ENCODE measurements around the gene NR5A2.

NR5A2 gene

DNA sequence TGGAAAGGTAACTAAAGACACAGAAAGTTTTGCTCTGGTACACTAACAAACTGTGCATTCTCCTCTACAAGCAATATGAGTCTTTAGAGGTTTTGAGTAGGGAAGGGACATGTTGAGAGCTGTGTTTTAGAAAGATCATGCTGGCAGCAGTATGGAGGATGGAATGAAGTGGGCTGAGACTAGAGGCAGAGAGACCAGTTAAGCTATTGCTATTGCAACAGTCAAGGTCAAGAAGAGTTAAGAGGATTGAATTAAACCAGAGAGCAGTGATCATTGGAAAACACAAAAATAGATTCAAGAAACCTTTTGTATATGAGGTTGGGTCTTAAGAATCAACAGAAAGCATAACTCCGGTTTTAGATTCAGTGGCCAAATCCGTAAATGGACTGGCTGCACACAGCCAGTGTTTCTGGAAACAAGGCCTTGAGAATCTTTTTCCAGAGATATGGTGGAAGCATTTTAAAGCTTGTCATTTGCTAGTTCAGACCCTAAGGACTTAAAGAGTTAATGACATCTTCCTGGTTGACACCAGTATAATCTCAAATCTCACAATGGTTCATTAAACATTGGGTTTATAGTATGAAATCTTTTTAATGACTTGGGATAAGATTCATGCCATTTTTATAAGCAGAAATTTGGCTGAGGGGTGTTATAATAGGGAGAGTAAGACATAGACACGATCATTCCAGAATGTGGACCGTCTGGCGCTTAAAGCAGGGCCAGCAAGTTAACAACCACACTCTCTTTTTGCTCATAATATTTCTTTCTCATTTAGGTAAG is 177.9 kb downstream of the NR5A2 start:
- no peak for DNase-seq (ENCODE audit: low read depth)
- H3K4me3 ChIP-seq (ENCODE audit: low read depth, low read length): no peak overlapping the region
- TF ChIP-seq, protein P1, sequence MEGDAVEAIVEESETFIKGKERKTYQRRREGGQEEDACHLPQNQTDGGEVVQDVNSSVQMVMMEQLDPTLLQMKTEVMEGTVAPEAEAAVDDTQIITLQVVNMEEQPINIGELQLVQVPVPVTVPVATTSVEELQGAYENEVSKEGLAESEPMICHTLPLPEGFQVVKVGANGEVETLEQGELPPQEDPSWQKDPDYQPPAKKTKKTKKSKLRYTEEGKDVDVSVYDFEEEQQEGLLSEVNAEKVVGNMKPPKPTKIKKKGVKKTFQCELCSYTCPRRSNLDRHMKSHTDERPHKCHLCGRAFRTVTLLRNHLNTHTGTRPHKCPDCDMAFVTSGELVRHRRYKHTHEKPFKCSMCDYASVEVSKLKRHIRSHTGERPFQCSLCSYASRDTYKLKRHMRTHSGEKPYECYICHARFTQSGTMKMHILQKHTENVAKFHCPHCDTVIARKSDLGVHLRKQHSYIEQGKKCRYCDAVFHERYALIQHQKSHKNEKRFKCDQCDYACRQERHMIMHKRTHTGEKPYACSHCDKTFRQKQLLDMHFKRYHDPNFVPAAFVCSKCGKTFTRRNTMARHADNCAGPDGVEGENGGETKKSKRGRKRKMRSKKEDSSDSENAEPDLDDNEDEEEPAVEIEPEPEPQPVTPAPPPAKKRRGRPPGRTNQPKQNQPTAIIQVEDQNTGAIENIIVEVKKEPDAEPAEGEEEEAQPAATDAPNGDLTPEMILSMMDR (IDR thresholded peaks at IDR 0.05; ENCODE audit: low read depth, low read length): no peak
- TF ChIP-seq POLR2A (IDR thresholded peaks at IDR 0.05; ENCODE audit: extremely low read depth, insufficient read length): no peak
- TF ChIP-seq, protein P2, sequence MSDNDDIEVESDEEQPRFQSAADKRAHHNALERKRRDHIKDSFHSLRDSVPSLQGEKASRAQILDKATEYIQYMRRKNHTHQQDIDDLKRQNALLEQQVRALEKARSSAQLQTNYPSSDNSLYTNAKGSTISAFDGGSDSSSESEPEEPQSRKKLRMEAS (IDR thresholded peaks at IDR 0.05; ENCODE audit: low read depth, low read length): no peak
- TF ChIP-seq MYC (IDR thresholded peaks at IDR 0.05; ENCODE audit: low read depth, low read length): no peak

DNA sequence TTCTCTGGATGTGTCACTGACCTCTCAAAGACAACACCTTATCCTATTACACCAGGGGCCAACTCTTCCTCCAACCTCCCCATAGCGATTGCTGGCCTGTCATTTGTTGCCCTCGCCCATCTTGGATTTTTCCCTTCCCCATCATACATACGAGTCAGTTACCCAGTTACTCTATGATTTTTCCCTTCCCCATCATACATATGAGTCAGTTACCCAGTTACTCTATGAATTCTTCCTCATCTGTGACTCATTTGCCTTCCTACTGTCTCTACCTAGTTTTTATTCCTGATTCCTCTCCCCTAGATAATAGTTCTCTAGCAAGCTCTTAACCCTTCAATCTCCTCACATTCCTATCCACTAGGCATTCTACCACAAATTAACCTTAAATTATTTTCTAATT is 178.8 kb downstream of the NR5A2 start:
- peak; percentile 16 for DNase-seq (ENCODE audit: low read depth)

DNA sequence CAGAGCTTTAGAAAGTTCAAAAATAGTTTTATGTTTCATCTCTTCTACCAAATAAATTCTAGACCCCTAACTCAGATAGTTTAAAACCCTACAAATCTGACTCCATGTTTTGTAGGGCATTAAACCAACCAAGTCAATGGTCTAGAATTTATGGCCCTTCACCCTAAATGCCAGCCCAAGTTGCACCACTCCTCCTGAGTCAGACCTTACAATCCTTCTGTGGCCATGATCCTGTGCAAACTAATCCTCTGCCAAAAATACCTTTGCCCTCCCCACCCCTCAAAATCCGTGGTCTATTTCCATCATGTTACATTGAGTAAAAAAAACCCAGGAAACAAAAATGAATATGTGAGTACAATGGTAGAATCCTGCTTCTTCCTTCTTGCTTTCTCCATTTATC is 179.3 kb downstream of the NR5A2 start:
- no peak overlapping the region for H3K4me3 ChIP-seq (ENCODE audit: low read depth, low read length)
- TF ChIP-seq, protein P1 (IDR thresholded peaks at IDR 0.05; ENCODE audit: low read depth, low read length): no peak
- TF ChIP-seq MYC (IDR thresholded peaks at IDR 0.05; ENCODE audit: low read depth, low read length) (no peak), POLR2A (IDR thresholded peaks at IDR 0.05; ENCODE audit: extremely low read depth, insufficient read length) (no peak)
- TF ChIP-seq, protein P2 (IDR thresholded peaks at IDR 0.05; ENCODE audit: low read depth, low read length): no peak
- DNase-seq (ENCODE audit: low read depth): no peak

More for the DNA sequence above, 178.8 kb downstream of the NR5A2 start:
- no peak for TF ChIP-seq MYC (IDR thresholded peaks at IDR 0.05; ENCODE audit: low read depth, low read length)
- TF ChIP-seq, protein P1 (IDR thresholded peaks at IDR 0.05; ENCODE audit: low read depth, low read length): no peak
- TF ChIP-seq POLR2A (IDR thresholded peaks at IDR 0.05; ENCODE audit: extremely low read depth, insufficient read length): no peak
- TF ChIP-seq, protein P2 (IDR thresholded peaks at IDR 0.05; ENCODE audit: low read depth, low read length): no peak
- no peak overlapping the region for H3K4me3 ChIP-seq (ENCODE audit: low read depth, low read length)

DNA sequence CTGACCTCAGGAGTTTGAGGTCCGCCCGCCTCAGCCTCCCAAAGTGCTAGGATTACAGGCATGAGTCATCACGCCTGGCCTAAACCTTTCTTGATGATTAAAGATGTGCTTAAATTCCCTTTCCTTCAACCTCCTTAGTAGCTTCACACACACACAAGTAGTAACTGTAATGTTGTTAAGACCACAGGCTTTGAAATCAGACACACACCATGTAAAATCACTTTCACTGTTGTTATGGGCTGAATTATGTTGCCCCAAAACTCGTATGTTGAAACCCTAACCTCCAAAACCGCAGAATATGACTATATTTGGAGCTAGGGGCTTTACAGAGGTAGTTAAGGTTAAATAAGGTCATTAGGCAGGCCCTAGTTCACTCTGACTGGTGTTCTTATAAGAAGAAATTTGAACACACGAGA is 180.2 kb downstream of the NR5A2 start:
- TF ChIP-seq, protein P2 (IDR thresholded peaks at IDR 0.05; ENCODE audit: low read depth, low read length): no peak
- TF ChIP-seq, protein P1 (IDR thresholded peaks at IDR 0.05; ENCODE audit: low read depth, low read length): no peak
- TF ChIP-seq POLR2A (IDR thresholded peaks at IDR 0.05; ENCODE audit: extremely low read depth, insufficient read length): no peak
- TF ChIP-seq MYC (IDR thresholded peaks at IDR 0.05; ENCODE audit: low read depth, low read length): no peak; the same call in 1 of the 2 replicates

DNA sequence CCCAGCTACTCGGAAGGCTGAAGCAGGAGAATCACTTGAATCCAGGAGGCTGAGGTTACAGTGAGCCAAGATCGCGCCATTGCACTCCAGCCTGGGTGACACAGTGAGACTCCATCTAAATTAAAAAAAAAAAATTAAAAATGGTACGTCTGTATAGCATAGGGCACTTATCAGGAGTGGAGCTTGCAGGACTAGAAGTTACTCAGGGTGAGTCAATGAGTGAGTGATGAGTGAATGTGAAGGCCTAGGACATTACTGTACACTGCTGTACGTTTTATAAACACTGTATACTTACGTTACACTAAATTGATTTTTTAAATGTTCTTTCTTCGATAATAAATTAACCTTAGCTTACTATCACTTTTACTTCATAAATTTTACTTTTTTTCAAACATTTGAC is 183.6 kb downstream of the NR5A2 start:
- H3K4me3 ChIP-seq (ENCODE audit: low read depth, low read length): no peak overlapping the region
- TF ChIP-seq, protein P1 (IDR thresholded peaks at IDR 0.05; ENCODE audit: low read depth, low read length): no peak
- no peak for TF ChIP-seq MYC (IDR thresholded peaks at IDR 0.05; ENCODE audit: low read depth, low read length)
- no peak for TF ChIP-seq POLR2A (IDR thresholded peaks at IDR 0.05; ENCODE audit: extremely low read depth, insufficient read length)
- TF ChIP-seq, protein P2 (IDR thresholded peaks at IDR 0.05; ENCODE audit: low read depth, low read length): no peak
- DNase-seq (ENCODE audit: low read depth): no peak

More for the DNA sequence above, 180.2 kb downstream of the NR5A2 start:
- H3K4me3 ChIP-seq (ENCODE audit: low read depth, low read length): no peak overlapping the region
- DNase-seq (ENCODE audit: low read depth): peak; percentile 89

Data from NB4 (cell line).